Type B pancreatic cell (in vitro differentiated cells): ENCODE data around the gene ARFRP1. TPM values are rescaled to one million over a fixed set of nuclear protein-coding genes. Genes with fewer than 3 reads are reported as not detected.

Experiments used
- DNase-seq: peaks from one replicate; pipeline ENCODE4 v3.0.0; 2021; ENCODE audit warnings: mixed read lengths; ENCODE audit not compliant: unreplicated experiment; ENCODE audit errors: extremely low spot score
- H3K27ac Mint-ChIP-seq: 2 replicates; pipeline ENCODE4 v1.8.0; 2021; ENCODE audit warnings: mild to moderate bottlenecking, mixed read lengths
- H3K27me3 Mint-ChIP-seq: 2 replicates; pipeline ENCODE4 v1.8.0; 2021; ENCODE audit warnings: mixed read lengths
- H3K36me3 Mint-ChIP-seq: 2 replicates; pipeline ENCODE4 v1.8.0; 2021; ENCODE audit warnings: mixed read lengths
- H3K4me1 Mint-ChIP-seq: one replicate; pipeline ENCODE4 v1.8.0; 2021; ENCODE audit warnings: mixed read lengths; ENCODE audit not compliant: unreplicated experiment
- H3K4me3 Mint-ChIP-seq: 2 replicates; pipeline ENCODE4 v1.8.0; 2021; ENCODE audit warnings: mild to moderate bottlenecking, mixed read lengths
- H3K9me3 Mint-ChIP-seq: 2 replicates; pipeline ENCODE4 v1.8.0; 2021; ENCODE audit warnings: mixed read lengths
- CTCF ChIP-seq: fragments of 200-600 bp; sonication (generic); conservative IDR thresholded peaks from 2 replicates; pipeline ENCODE4 v1.5.0; 2021; ENCODE audit warnings: antibody characterized with exemption, mild to moderate bottlenecking
- total RNA-seq: library from RNA; stranded (reverse); gene quantifications from 2 replicates; pipeline ENCODE4 v1.2.1, GENCODE V29; 2021; ENCODE audit warnings: low replicate concordance

ARFRP1 gene
- total RNA-seq, 1 donor from 2014 or later: 45.0 TPM

- Mint-ChIP-seq H3K36me3 (no peaks in the 10 kb centered on the region), H3K4me3 (no peak overlapping the region), H3K27me3 (no peaks in the 10 kb centered on the region)
These were observed 18.5 kb downstream of the ARFRP1 start for GRCh38 chr20:63689046-63690002.

GRCh38 chr20:63688228-63689045 lies 19.3 kb downstream of the ARFRP1 start:
- no peak for DNase-seq
- Mint-ChIP-seq H3K27me3 (no peaks in the 10 kb centered on the region), H3K27ac (no peak overlapping the region), H3K36me3 (no peaks in the 10 kb centered on the region), H3K9me3 (no peaks in the 10 kb centered on the region), H3K4me1 (no peaks in the 10 kb centered on the region), H3K4me3 (no peak overlapping the region)
- TF ChIP-seq CTCF: no peak

More at GRCh38 chr20:63689046-63690002, 18.5 kb downstream of the ARFRP1 start:
- Mint-ChIP-seq H3K9me3 (no peaks in the 10 kb centered on the region), H3K4me1 (no peaks in the 10 kb centered on the region), H3K27ac (no peak overlapping the region)
- no peak for DNase-seq
- TF ChIP-seq CTCF: no peak

GRCh38 chr20:63687419-63688178 lies 20.2 kb downstream of the ARFRP1 start:
- Mint-ChIP-seq H3K27ac (no peak overlapping the region), H3K9me3 (no peaks in the 10 kb centered on the region), H3K4me1 (no peaks in the 10 kb centered on the region), H3K27me3 (no peaks in the 10 kb centered on the region), H3K4me3 (no peak overlapping the region), H3K36me3 (no peaks in the 10 kb centered on the region)
- DNase-seq: no peak
- TF ChIP-seq CTCF: no peak

GRCh38 chr20:63686492-63687321 lies 21.1 kb downstream of the ARFRP1 start:
- H3K4me3 Mint-ChIP-seq: no peak overlapping the region
- no peak for DNase-seq

More at GRCh38 chr20:63686492-63687321, 21.1 kb downstream of the ARFRP1 start:
- Mint-ChIP-seq H3K4me1 (no peaks in the 10 kb centered on the region), H3K9me3 (no peaks in the 10 kb centered on the region), H3K27ac (no peak overlapping the region), H3K27me3 (no peaks in the 10 kb centered on the region), H3K36me3 (no peaks in the 10 kb centered on the region)
- no peak for TF ChIP-seq CTCF
